ENCODE results near the gene KCNJ8.
"Not testable (repeated sequence)": the region's sequence is repeated elsewhere in the genome, so short reads cannot be mapped to it uniquely, and the experiment has no call there.

KCNJ8 gene

DNA sequence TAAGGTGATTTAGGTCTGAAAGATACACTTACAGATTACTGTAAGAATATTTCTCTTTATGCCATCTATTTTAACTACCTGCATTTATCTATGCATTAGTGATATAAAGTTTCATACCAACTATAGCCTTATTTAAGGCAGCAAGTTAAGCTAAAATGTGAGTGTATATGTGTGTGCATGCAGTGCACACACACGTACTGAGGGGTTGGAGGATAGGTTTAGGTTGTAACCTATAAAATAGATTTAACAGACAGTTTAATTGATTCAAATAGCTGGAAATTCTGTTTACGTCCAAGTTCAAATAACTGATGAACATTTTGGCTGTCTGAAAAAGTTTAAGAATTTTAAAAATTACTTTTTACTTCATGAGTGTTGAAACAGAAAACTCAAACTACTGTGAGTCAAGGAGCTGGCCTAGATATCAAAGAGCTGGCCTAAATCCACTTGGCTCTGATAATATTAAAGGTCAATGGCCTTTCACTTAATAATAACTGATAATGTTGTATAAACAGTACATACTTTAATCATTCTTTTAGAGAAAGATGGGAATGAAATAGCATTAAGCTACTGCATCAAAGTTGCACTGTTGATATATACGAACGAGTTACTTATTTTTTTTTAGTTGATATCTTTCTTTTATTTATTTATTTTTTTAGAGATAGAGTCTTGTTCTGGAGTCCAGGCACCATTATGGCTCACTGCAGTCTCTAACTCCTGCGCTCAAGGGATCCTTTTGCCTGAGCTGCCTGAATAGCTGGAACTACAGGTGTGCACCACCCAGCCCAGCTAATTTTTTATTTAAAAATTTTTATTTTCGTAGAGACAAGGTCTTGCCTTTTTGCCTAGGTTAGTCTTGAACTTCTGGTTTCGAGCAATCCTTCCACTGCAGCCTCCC, 13.8 kb upstream of the KCNJ8 start:
- DNase-seq (ENCODE audit: low read depth in 2 of 2, low spot score in 1 of 2) = no peak

DNA sequence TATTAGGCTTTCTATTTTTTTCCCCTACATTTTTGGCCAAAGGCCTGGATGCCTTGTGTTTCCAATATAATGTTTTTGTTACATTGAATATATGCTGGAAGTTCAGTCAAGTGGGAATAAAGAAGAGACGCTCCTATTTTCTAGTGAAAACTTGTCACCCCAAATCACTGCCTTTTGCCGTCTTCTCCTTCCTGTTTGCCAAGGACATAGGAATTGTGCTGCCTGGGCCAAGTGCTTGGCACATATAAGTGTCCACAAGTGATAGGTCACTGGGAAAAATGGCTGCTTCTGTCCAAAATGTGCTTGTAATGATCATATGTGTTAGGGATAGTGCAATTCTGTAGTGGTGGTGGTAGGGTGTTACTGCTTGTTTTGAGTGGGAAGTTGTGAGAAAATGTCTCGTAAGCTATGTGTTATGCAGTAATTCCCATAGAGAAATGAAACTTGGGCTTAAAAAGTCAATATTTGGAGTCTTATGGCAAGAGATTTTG, 11.6 kb upstream of the KCNJ8 start:
- no peak for DNase-seq (ENCODE audit: low read depth in 2 of 2, low spot score in 1 of 2)

- not testable (repeated sequence) for DNase-seq (ENCODE audit: low read depth in 2 of 2, low spot score in 1 of 2)
These were observed 8.2 kb upstream of the KCNJ8 start for GRCh38 chr12:21782723-21783122.

GRCh38 chr12:21780786-21781185, 6.3 kb upstream of the KCNJ8 start:
- DNase-seq (ENCODE audit: low read depth in 2 of 2, low spot score in 1 of 2) = no peak

DNA sequence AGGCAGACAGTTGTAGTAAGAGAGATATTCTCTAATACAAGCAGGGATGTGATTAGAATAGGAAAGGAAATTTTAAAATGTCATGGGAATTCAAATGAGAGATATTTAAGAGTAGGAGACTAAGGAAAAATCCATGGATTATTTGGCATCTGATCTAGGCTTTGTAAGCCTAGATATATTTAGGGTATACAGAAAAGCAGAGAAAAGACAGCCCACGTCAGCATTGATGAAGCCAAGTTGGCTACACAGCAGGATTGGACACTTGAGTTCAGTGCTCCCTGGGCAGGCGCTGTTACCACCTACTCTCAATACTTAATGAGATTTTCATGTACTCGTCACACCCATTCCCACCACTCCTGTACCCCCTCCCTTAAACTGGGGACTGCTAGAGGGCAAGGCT, 1.7 kb upstream of the KCNJ8 start:
- no peak for DNase-seq (ENCODE audit: low read depth in 2 of 2, low spot score in 1 of 2)

DNA sequence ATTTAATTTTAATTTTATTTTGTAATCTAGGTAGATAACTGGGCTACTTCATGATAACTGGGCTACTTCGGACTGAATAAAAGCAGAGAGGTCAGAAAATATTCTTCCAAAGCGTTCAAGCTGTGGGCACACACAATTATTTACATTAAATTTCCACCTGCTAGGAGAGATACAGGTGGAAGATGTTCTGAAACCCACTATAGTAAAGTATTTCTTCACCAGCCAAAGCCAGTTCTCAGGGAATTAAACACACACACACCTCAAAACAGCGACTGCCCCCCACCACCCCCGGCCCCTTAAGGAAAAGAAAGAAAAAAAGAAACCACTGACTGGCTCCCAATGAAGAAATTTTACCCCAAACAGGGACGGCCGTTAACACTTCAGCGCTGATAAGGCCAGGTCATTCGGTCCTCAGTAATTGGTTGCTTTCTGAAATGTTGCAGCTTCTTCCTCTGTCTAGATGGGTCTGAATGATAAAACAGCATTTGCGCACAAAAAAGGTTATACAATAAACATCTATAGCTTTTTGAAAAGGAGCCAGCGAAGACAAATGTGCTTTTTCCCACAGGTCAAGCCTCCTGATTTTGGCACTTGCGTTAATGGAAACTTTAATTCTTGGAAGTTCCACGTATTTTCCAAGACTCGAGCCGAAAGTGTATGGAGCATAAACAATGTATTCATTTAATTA, 771 bp upstream of the KCNJ8 start:
- no peak for DNase-seq (ENCODE audit: low read depth in 2 of 2, low spot score in 1 of 2)

GRCh38 chr12:21773806-21774205, 700 bp downstream of the KCNJ8 start:
- DNase-seq (ENCODE audit: low read depth in 2 of 2, low spot score in 1 of 2) = no peak

GRCh38 chr12:21773263-21773741, 1.2 kb downstream of the KCNJ8 start:
- DNase-seq (ENCODE audit: low read depth in 2 of 2, low spot score in 1 of 2) = no peak

DNA sequence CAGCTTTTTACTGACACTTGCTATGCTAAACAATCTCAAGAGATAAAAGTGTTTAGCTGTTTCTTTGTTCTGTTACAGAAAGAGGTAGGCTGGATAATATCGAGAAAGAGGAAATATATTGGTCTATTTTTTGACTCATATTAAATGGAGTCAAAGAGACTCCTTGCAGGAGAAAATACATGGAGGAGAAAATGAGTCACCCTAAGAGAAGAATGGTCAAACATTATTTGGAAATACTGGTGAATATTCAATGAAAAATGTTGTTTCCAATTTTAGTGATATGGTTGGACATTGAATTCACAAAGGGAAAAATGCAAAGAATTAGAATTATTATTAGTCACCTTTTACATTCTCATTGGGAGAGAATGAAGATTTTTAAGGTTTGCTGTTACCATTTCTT, 3.2 kb downstream of the KCNJ8 start:
- DNase-seq (ENCODE audit: low read depth in 2 of 2, low spot score in 1 of 2) = no peak

- DNase-seq (ENCODE audit: low read depth in 2 of 2, low spot score in 1 of 2) = no peak
These were observed 5.2 kb downstream of the KCNJ8 start for GRCh38 chr12:21769307-21769706.

GRCh38 chr12:21766403-21766802, 8.1 kb downstream of the KCNJ8 start:
- no peak for DNase-seq (ENCODE audit: low read depth in 2 of 2, low spot score in 1 of 2)

DNA sequence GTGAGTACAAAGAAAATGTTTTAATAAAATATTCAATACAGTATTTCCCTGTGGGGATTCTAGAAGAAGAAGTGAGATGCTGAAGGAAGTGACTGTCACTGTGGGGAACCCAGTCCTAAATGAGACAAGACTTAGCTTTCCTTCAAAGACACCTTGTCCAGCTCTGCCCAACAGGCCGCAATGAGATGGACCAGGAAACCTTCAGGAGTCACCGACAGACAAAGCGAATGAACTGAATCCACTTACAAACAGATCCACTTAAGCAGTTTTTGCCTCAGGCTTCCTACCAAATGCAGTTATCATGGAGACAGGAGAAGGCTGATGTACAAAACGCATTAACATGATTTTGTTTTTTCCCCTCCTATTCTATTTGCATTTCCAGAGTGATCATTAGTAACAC, 9.6 kb downstream of the KCNJ8 start:
- no peak for DNase-seq (ENCODE audit: low read depth in 2 of 2, low spot score in 1 of 2)

GRCh38 chr12:21764065-21764464, 10.4 kb downstream of the KCNJ8 start:
- no peak for DNase-seq (ENCODE audit: low read depth in 2 of 2, low spot score in 1 of 2)

DNA sequence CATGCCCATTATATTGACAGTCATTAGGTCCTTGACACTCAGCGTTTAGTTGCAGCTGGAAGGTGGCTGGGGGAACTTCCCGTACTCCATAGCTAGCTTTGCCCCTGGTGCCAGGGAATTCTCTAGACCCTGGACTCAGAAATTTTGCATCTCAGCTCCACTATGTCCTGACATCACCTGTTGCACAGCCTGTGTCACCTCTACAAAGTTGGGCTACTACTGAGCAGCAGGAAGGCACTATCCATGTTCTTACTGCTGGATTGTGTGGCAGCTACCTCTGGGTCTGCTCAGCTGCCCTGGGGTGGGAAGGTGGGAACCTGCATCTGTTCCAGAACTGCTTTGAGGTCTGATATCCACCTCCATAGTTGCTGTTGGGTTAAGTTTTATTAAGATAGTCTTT, 11.0 kb downstream of the KCNJ8 start:
- DNase-seq (ENCODE audit: low read depth in 2 of 2, low spot score in 1 of 2) = no peak

GRCh38 chr12:21759737-21760136, 14.8 kb downstream of the KCNJ8 start:
- DNase-seq (ENCODE audit: low read depth in 2 of 2, low spot score in 1 of 2) = no peak

DNA sequence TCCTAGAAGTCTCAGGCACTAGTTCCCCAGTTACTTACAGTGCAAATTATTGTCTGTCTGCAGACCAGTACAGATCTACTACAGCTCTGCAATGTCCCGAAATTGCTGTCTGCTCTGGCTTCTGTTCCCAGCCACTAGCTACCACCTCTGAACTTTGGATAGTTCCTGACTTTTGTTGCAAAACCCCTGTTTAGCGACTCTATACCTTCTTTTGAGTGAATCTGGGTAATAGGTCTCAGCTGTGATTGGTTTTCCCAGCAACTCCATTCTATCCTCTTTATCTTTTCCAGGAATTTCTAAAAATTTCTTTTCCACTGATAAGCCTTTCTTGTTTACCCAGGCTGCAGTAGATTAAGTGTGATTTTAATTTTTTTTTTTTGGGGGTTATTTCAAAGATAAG, 16.8 kb downstream of the KCNJ8 start:
- no peak for DNase-seq (ENCODE audit: low read depth in 2 of 2, low spot score in 1 of 2)

GRCh38 chr12:21756699-21757098, 17.8 kb downstream of the KCNJ8 start:
- DNase-seq (ENCODE audit: low read depth in 2 of 2, low spot score in 1 of 2) = no peak

- no peak for DNase-seq (ENCODE audit: low read depth in 2 of 2, low spot score in 1 of 2)
These were observed 23.0 kb downstream of the KCNJ8 start for GRCh38 chr12:21751517-21751916.

DNA sequence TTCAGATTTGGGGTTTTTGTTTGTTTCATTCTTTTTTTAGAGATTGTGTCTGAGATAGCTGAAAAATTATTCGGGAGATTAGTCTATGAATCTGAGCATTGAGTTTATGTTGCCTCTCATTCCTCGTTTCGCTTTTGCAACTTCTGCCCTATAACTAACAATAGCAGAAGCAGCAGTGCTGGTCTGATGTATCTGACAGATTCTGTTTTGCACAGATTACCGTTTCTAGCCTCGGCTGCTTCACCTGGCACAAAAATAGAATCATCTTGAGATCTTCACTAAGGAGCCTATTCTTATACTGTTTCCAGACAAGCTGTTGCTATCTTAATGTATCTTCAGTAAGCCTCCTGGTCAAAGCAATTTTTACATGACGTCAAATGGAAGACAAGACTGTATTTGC, 29.2 kb downstream of the KCNJ8 start:
- no peak for DNase-seq (ENCODE audit: low read depth in 2 of 2, low spot score in 1 of 2)

DNA sequence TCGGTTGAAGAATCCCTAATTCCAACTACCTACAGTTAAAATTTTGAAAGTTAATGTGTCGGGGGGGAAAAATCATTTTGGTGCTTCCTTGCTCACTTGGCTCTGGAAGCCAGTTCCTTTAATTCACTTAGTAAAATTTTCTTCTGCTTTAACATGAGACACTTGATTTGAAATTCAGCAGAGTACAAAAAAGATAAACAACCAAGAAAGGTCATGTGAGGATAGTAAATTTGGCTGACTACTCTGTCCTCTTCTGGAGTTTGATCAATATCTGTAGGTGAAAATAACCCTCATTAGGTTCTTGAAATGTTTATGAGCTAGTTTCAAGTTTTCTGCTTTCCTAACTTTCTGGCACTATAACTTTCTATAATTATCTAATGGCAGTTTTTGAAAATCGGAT, 43.4 kb downstream of the KCNJ8 start:
- no peak for DNase-seq (ENCODE audit: low read depth in 2 of 2, low spot score in 1 of 2)

- DNase-seq (ENCODE audit: low read depth in 2 of 2, low spot score in 1 of 2) = no peak
These were observed 48.8 kb downstream of the KCNJ8 start for GRCh38 chr12:21725731-21726130.

DNA sequence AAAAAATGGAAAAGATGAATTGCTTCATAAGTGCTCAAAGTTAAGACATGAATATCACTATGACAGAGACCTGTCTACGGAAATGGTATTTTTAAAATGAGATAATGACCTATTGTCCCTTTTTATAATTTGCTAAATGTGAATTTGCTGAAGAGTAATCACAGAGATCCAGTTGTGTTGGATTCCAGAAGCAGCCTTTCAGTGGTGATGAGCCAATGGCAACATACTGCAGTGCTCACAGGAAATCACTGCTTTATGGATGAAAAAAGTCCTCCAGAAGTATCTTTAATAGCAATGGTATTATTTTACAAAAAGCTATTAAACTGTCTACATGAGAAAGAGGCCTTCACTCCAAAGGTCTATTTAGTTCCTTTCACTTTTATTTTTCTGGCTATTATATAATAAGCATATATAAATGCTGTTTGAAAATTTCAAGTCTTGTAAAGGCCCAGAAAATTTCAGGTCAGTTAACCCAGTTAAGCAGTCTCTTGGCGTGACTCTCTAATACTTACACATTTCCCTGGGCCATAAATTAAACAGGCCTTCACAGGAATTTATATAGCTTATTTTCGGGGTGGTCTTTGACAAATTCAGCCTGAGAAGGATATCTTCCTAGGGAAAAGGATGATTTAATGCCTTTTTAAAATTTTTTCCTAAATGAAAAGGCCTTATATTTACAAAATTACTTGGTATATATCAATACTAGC, 55.4 kb downstream of the KCNJ8 start:
- DNase-seq (ENCODE audit: low read depth in 2 of 2, low spot score in 1 of 2) = no peak
